Activated naive CD4-positive, alpha-beta T cell treated with Interleukin-2 at 50 U/mL for 16 hours (primary cell): Measurements from ENCODE around the gene PAOX.
A peak's percentile ranks its signal among the peaks of the same experiment; 100 is the strongest.

ENCODE experiments used
- DNase-seq: peaks from one replicate; pipeline ENCODE4 v3.0.0-alpha.2; 2020

Gene PAOX

DNA sequence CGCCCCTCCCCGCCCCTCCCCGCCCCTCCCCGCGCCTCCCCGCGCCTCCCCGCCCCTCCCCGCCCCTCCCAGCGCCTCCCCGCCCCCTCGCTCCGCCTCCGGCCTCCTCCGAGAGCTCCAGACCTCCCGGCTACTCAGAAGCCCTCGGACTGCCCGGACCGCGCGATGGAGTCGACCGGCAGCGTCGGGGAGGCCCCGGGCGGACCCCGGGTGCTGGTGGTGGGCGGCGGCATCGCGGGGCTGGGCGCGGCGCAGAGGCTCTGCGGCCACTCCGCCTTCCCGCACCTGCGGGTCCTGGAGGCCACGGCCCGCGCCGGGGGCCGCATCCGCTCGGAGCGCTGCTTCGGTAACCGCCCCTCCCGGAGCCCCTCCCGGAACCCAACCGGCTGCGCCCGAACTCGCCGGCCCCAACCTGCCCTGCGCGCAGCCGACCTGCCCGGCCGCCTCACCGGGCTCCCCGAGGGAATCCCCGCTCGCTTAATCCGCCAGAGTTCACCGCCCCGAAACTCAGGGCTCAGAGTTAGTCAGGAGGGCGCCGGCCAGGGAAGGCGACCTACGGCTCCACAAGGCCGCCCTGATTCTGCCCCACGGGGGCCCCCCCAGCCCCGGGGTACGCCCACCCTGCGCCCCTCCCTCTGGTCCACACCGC is at the start of gene PAOX:
Gene PAOX (plus strand): TSS at position 111 of the 649 bp plus-strand sequence. CDS start 55 bp downstream, at position 166.
- DNase-seq: peak; percentile 73

DNA sequence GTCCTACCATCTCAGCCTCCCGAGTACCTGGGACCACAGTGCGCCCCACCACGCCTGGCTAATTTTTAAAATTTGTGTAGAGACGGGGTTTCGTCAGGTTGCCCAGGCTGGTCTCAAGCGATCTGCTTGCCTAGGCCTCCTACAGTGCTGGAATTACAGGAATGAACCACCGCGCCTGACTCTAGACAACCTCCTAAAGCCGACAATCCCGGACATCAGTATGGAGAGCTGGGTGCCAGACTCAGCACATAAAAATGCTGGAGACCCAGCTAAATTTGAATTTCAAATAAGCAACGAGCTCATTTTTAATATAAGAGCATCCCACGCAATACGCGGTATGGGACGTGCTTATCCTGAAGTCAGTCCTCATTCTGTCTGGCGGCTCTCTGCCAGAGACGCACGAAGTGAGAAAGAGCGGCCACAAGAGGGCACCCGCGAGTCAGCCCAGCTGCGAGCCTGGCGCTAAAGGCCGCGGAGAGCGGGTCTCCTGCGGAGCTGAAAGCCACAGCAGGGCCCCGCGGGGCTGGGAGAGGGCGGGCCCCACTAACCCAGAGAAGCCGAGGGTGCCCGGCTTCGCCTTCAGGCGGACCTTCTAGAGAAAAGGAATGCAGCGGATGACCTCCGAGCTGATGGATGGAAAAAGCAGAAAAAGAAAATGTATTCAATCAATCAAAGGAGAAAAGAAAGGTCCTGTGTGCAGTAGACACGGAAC is 49.4 kb upstream of the PAOX start:
- DNase-seq: peak; percentile 88

DNA sequence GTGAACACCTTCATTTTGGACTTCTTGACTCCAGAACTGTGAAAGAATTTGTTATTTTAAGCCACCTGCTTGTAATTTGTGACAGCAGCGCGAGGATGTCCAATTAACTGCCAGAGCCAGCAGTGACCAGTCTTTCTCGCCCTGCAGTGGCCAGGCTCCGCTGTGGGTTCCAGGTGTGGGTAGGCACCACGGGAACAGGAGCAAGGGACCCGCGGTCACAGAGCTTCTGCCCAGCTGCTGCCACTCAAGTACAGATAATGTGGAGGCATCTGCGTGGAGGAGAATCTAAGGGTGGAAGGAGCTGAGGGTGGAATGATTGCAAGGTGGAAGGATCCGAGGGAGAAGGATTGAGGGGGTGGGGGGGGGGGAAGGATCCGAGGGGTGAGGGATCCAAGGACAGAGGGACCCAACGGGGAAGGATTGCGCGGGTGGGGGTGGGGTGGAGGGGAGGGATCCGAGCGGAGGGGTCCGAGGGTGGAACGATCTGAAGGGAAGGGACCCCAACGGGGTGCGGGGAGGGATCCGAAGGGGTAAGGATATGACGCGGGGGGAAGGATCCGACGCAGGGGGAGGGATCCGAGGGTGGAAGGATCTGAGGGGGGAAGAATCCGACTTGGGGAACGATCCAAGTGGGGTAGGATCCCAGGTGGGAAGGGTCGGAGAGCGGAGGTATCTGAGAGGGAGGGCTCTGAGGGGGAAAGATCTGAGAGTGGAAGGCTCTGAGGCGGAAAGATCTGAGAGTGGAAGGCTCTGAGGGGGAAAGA is 45.9 kb upstream of the PAOX start:
- no peak for DNase-seq

GRCh38 chr10:133334503-133335245 is 44.4 kb upstream of the PAOX start:
- DNase-seq: no peak

DNA sequence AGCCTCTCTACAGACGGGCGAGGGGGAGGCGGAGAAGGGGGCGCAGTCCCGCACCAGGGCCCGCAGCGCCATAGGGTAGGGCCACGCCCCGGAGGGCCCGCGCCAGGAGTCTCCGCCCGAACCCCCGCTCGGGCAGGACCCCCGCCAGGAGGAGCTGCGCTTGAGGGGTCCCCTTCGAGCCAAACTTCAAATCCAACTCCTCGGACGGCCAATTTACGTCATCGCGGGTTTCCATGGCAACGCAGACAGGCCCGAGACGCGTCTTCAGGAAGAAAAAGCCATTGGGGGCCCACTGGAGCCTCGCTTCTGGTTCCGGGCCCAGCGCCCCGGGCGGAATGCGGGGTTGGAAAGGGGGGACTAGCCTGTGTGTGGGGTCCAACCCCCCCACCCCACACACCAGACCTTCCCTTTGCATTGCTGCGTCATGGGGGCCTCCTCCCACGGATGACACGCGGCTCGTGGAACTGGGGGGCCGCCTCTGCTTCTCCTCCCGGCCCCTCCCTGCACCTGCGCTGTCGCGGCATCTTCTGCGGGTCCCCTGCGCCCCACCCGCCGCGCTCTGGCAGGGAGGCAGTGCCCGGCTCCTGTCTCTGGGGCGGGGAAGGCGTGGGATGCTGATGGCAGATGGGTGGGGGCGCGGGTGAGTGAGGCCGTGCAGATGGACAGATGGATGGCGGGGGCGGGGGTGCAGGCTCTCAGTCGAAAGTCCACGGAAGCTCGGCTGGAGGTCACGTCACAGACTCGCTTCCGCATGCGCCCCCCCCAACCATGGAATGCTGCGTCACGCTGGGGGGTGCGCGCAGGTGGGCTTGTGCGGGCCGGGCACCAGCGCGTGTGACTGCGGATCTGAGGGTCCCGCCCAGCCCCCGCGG is 43.6 kb upstream of the PAOX start:
- DNase-seq: peak; percentile 77

DNA sequence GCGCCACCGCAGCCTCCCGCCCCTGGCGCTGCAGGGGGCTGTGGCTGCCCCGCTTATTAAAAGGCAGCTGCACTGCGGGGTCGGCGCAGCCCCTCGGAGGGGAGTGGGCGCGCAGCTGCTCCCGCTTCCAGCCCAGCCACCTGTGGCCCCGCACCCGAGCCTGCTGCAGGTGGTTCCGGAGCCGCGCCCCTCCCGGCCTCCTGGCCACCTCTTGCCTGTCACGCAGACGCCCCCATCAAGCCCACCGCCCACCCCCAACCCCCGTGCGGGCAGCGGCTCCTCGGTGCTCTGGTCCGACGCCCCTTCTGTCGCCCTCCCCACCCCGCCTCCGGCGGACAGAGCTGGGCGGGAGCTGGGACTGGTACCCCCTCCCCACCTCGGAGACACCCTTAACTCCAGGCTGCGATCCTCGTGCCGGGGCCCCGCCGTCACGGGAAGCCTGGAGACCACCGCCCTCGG is 42.9 kb upstream of the PAOX start:
- no peak for DNase-seq

- DNase-seq: peak; percentile 78
Measured at GRCh38 chr10:133336577-133337369, 42.3 kb upstream of the PAOX start, which contains the start of gene CALY. TSS of gene CALY (minus strand) at chr10:133336896. CDS start at chr10:133328989, 7,907 bp downstream.

GRCh38 chr10:133337370-133337725 is 41.7 kb upstream of the PAOX start:
- no peak for DNase-seq

DNA sequence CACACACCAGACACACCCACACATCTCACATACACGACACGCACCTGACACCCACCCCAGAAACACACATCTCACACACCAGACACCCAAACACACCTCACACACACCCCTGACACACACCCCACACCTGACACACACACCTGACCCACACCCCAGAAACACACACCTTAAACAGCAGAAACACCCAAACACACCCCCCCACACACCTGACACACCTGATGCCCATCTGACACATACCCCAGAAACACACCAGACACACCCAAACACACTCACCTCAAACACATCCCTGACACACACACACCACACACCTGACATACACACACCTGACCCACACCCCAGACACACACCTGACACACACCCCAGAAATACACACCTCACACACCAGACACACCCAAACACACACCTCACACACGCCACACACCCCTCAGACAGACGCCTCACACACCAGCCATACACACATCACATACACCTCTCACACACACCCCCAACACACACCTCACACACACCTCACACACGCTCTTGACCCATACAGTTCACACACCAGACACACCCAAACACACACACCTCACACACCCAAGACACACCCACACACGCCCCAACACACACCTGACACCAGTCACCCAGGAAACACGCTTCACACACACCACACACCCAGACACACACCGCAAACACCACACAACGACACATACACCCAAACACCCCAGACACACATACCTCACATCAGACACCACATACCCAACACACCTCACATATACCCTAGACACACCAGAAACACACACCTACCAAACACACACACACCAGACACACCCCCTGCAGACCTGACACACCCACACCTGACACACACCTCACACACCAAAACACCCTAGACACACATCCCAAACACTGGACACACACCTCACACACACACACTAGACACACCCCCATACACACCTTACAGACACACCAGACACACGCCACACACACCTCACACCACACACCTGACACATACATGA is 40.7 kb upstream of the PAOX start:
- DNase-seq: no peak

DNA sequence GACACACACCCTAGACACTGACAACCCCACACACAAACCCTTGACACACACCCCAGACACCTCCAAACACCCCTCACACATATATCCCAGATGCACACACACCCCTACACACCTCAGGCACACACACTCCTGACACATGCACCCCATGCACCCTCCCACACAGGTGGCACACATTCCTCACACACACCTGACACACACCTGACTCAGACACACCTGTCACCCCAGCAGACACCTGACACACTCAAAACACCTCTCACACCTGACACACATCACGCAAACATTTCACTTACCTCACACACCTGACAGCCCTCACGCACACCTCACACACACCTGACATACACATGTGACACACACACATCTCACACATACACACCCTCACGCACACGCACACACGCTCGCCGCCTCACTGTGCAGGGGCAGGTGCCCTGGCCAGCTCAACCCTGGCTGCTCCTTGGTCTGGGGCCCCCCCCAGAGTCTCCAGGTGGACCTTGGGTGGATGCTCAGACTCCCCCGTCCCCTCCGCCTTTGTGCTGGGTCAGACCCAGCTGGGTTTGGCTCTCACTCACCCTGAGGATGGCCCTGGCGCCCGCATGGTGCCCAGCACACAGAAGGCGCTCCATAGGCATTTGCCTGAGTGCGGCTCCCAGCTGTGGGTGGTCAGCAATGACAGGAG is 39.2 kb upstream of the PAOX start:
- no peak for DNase-seq

DNA sequence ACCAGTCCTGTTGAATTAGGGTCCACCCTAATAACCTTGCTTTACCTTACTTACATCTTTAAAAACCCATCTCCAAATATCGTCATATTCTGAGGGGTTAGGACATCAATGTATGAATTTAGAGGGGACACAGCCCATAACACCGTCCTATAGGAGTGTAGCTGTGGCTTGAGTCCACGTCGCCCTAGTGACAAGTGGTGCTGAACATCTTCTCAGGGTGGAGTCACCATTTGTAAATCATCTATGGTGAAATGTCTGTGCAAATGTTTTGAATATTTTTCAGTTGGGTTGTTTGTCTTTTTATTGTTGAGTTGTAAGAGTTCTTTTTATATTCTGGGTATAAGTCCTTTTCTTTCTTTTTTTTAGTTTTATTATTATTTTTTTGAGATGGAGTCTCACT is 37.1 kb upstream of the PAOX start:
- DNase-seq: no peak

GRCh38 chr10:133342942-133343341 is 36.1 kb upstream of the PAOX start:
- DNase-seq: no peak

GRCh38 chr10:133343558-133343957 is 35.5 kb upstream of the PAOX start:
- no peak for DNase-seq

DNA sequence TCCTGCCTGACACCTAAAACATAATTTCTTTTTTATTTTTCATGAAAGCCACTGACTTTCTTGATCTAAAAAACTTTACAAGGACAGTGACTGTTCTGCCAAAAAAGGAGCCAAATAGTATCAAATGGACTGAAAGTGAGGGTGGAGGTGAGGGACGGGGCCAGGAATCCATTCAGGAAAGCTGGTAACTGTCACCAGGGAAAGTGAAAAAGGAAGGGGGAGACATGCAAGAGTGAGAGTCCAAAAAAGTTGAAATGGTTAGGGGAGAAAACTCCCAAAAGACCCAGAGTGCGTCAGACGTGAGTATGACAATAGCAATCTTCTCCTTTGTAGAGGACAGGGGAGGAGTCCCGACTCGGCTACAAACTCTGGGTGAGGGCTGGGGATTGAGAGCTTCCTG is 34.8 kb upstream of the PAOX start:
- DNase-seq: no peak

DNA sequence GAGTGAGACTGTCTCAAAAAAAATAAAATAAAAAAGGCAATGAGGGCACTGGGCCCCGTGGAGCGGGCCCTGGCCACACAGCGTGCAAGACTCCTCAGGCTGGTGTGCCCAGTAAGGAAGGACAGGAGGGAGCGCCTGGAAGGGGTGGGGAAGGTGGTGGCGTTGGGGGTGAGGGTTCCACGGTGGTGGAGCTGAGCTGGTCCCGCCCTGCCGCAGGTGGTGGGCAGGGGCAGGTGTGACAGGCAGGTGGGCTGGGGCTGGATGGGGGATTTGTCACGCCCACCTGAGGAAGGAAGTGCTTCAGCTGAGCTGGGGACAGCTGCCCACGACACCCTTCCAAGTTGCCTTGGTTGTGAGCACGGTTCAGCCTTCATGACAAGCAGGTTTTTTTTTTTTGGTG is 32.6 kb upstream of the PAOX start:
- DNase-seq: no peak

GRCh38 chr10:133347710-133348517 is 31.1 kb upstream of the PAOX start:
- DNase-seq: no peak

GRCh38 chr10:133349160-133349568 is 29.9 kb upstream of the PAOX start:
- no peak for DNase-seq

DNA sequence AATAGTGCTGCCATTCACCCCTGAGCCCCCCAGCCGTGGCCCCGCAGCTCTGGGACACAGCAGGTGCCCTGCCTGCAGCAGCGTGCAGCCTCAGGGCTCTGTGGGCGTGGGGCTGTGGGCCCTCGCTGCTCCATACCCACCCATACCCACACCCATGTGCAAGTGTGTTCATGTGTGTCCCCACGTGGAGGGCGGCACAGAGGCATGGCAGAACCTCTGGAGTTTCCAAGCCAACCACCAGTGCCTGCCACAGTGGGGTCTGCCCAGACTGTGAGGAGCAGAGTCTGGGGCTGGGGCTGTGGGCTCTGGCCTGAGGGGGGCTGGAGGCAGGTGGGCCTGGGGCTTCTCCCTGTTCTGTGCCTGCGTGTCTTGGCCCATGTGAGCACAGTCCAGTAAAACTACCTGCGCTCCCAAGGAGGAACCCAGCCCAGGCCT is 29.5 kb upstream of the PAOX start:
- DNase-seq: no peak
